ENCODE data around the gene SNTG2.

GRCh38 chr2:919672-920071 is 31.0 kb upstream of the SNTG2 start:
- TF ChIP-seq CTCF (conservative IDR thresholded peaks at IDR 0.05; ENCODE audit: low read length), result no peak
- no peak for TF ChIP-seq EZH2phosphoT487 (IDR thresholded peaks at IDR 0.05; ENCODE audit: borderline replicate concordance)
